Endothelial cell of umbilical vein (primary cell): ENCODE data around the gene TPST1. TPM values are rescaled to one million over a fixed set of nuclear protein-coding genes. Genes with fewer than 3 reads are reported as not detected.

Experiments
- BruUV-seq: library from RNA; stranded (reverse); fragments of 400-500 nt; replicated peaks from 2 replicates; lab custom pipeline; 2021; lab: Mats Ljungman, UMichigan
- CTCF ChIA-PET: fragments of 300-600, 350-600 bp; sonication (Branson Sonifier 250); formaldehyde crosslinking; loops from one replicate; lab custom pipeline; 2021; ENCODE audit warnings: antibody characterized with exemption, inconsistent platforms; lab: Charles Lee
- POLR2A ChIA-PET: fragments of 300-600, 350-600 bp; sonication (Branson Sonifier 250); formaldehyde crosslinking; loops from one replicate; lab custom pipeline; 2021; ENCODE audit warnings: antibody characterized with exemption, inconsistent platforms; lab: Charles Lee
- DNase-seq: peaks from one replicate; pipeline ENCODE4 v3.0.0-alpha.2; 2011; ENCODE audit warnings: low read depth, low spot score
- FAIRE-seq: peaks from 2 replicates; lab custom pipeline; 2011; peaks lifted over from hg19 to GRCh38; lab: Jason Lieb, UNC
- H2AFZ ChIP-seq: 2 replicates; pipeline ENCODE4 v1.6.0; 2012; ENCODE audit warnings: low read depth, low read length, control low read depth, inconsistent platforms
- H3K27ac ChIP-seq: 2 replicates; pipeline ENCODE4 v1.5.1; 2011; ENCODE audit warnings: low read depth, mild to moderate bottlenecking, control low read depth, low read length, moderate library complexity; ENCODE audit not compliant: insufficient read depth
- H3K27me3 ChIP-seq, 2 experiments: 2 replicates each; pipeline versions ENCODE4 v1.6.0 to v1.6.1; 2011; ENCODE audit warnings: low read length in 2 of 2, mixed read lengths in 1 of 2; ENCODE audit not compliant: control insufficient read depth in 2 of 2, insufficient read depth in 2 of 2
- H3K36me3 ChIP-seq, 2 experiments: 2 replicates in 1 of 2; 3 replicates in 1 of 2; pipeline ENCODE4 v1.5.1; 2011; ENCODE audit warnings: low read length in 2 of 2, mild to moderate bottlenecking in 1 of 2, moderate library complexity in 1 of 2; ENCODE audit not compliant: control insufficient read depth in 2 of 2, insufficient read depth in 2 of 2; ENCODE audit errors: extremely low read depth in 1 of 2
- H3K4me1 ChIP-seq: 3 replicates; pipeline ENCODE4 v1.5.1; 2011; ENCODE audit warnings: mild to moderate bottlenecking, low read length; ENCODE audit not compliant: control insufficient read depth, insufficient read depth; ENCODE audit errors: extremely low read depth
- H3K4me2 ChIP-seq: 2 replicates; pipeline ENCODE4 v1.6.1; 2011; ENCODE audit warnings: low read length, control low read depth, mixed read lengths; ENCODE audit not compliant: insufficient read depth
- H3K4me3 ChIP-seq, 3 experiments: fragments of 200-600 bp in 1 of 3; sonication (generic), shearing (Covaris generic) in 1 of 3; replicated peaks in 1 of 3; 2 replicates each; pipeline ENCODE4 v1.5.1; 2011 to 2016; ENCODE audit warnings: control low read depth in 3 of 3, low read length in 3 of 3, mild to moderate bottlenecking in 2 of 3, inconsistent platforms in 1 of 3, low read depth in 1 of 3, moderate library complexity in 1 of 3; ENCODE audit not compliant: insufficient read depth in 1 of 3
- H3K79me2 ChIP-seq: 2 replicates; pipeline ENCODE4 v1.6.0; 2012; ENCODE audit warnings: low read length, inconsistent platforms; ENCODE audit not compliant: control insufficient read depth, insufficient read depth
- H3K9ac ChIP-seq: replicated peaks from 2 replicates; pipeline ENCODE3; 2011; ENCODE audit warnings: low read length, control low read depth; ENCODE audit not compliant: insufficient read depth; ENCODE audit errors: extremely low read depth
- H3K9me1 ChIP-seq: replicated peaks from 3 replicates; pipeline ENCODE4 v1.6.0; 2011; ENCODE audit warnings: mild to moderate bottlenecking, low read length; ENCODE audit not compliant: control insufficient read depth, insufficient read depth; ENCODE audit errors: extremely low read depth
- H3K9me3 ChIP-seq: replicated peaks from 2 replicates; pipeline ENCODE4 v1.5.1; 2012; ENCODE audit warnings: low read length, inconsistent platforms; ENCODE audit not compliant: control insufficient read depth, insufficient read depth
- H4K20me1 ChIP-seq: replicated peaks from 2 replicates; pipeline ENCODE3; 2011; ENCODE audit warnings: mild to moderate bottlenecking, low read length; ENCODE audit not compliant: control insufficient read depth, insufficient read depth; ENCODE audit errors: extremely low read depth
- EZH2 ChIP-seq: IDR thresholded peaks from 2 replicates; pipeline ENCODE4 v1.6.1; 2012; ENCODE audit warnings: borderline replicate concordance, low read depth, mild to moderate bottlenecking, moderate library complexity, low read length, inconsistent platforms; ENCODE audit not compliant: severe bottlenecking
- FOS ChIP-seq: IDR thresholded peaks from 2 replicates; pipeline ENCODE4 v1.6.1; 2011; ENCODE audit warnings: mild to moderate bottlenecking, low read length, moderate library complexity, borderline replicate concordance; ENCODE audit not compliant: insufficient read depth
- GATA2 ChIP-seq: IDR thresholded peaks from 2 replicates; pipeline ENCODE4 v1.7.0; 2011; ENCODE audit warnings: low read depth, mild to moderate bottlenecking, moderate library complexity, mixed read lengths, low read length; ENCODE audit not compliant: insufficient read length, insufficient read depth
- JUN ChIP-seq: IDR thresholded peaks from 2 replicates; pipeline ENCODE4 v1.6.1; 2011; ENCODE audit warnings: borderline replicate concordance, low read depth; ENCODE audit not compliant: insufficient read length, insufficient read depth
- MYC ChIP-seq: IDR thresholded peaks from one replicate; pipeline ENCODE4 v1.6.1; 2011; ENCODE audit warnings: mild to moderate bottlenecking, low read depth, low read length
- POLR2A ChIP-seq: IDR thresholded peaks from 2 replicates; pipeline ENCODE4 v1.6.1; 2012; ENCODE audit warnings: low read depth, mild to moderate bottlenecking, control low read depth, low read length
- POLR2AphosphoS5 ChIP-seq: IDR thresholded peaks from 2 replicates; pipeline ENCODE4 v1.6.1; 2012; ENCODE audit warnings: low read depth, mild to moderate bottlenecking, control low read depth, low read length, moderate library complexity; ENCODE audit not compliant: insufficient read depth
- dilution Hi-C: fragments of 300-500 bp; cut with MboI; formaldehyde crosslinking; loops from one replicate; pipeline ENCODE4 v1.15.0; 2019; ENCODE audit warnings: low sequenced_read_pairs; ENCODE audit not compliant: extremely low pct_ligation_motif_present
- intact Hi-C: fragments of 100-400 bp; cut with micrococcal nuclease; formaldehyde crosslinking; loops from one replicate; pipeline ENCODE4 v1.10.0; 2022
- polyA plus RNA-seq, 4 experiments: library from polyadenylated mRNA; depleted of rRNA in 3 of 4; stranded (reverse) in 3 of 4; unstranded in 1 of 4; fragments of >200 nt; gene quantifications; 2 replicates each; pipeline versions ENCODE4 v1.2.1 to v1.2.3, GENCODE V29; 2011 to 2012; ENCODE audit warnings: missing spikeins in 1 of 4
- total RNA-seq: library from RNA; stranded (reverse); gene quantifications from 2 replicates; pipeline ENCODE4 v1.2.3, GENCODE V29; 2021
- TF ChIP-seq, protein P1 (sequence below), 2 donors: IDR thresholded peaks; 1 replicate in 1 of 2; 2 replicates in 1 of 2; pipeline ENCODE4 v1.5.1; 2011; ENCODE audit warnings: low read length in 2 of 2, mild to moderate bottlenecking in 2 of 2, moderate library complexity in 2 of 2, control low read depth in 1 of 2, inconsistent platforms in 1 of 2, low read depth in 1 of 2; ENCODE audit not compliant: insufficient read depth in 1 of 2; ENCODE audit errors: extremely low read depth in 1 of 2
- TF ChIP-seq, protein P2 (sequence below): IDR thresholded peaks from 2 replicates; pipeline ENCODE4 v1.6.1; 2011; ENCODE audit not compliant: insufficient read depth, insufficient read length

Gene TPST1
- total and polyA plus RNA-seq, 2 donors (not counting 3 experiments of a cell fraction or from before 2014, with no cell fraction given), result 18.7 to 21.0 TPM

DNA sequence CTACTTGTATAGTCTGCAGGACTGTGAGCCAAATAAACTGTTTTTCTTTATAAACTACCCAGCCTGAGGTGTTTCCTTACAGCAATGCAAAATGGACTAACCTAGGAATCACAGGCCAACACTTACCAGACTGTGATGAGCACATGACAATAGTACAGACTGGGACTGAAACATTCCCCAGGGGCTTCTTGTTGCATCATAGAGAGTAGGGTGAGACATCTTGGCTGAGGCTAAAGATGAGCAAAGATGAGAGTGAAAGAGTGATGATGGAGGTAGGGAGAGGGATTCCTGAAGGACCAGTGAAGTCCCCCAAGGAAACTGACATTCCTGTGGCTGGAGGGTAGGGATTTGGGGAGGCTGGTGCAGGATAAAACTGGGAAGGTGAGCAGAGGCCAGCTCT is 194.4 kb downstream of the TPST1 start:
- no peak for FAIRE-seq

More for the DNA sequence above, 194.4 kb downstream of the TPST1 start:
- no peaks in the 10 kb centered on the region for H4K20me1 ChIP-seq
- H3K27me3 ChIP-seq, result no peaks in the 10 kb centered on the region
- H3K36me3 ChIP-seq, result no peaks in the 10 kb centered on the region
- H3K9me3 ChIP-seq, result no peaks in the 10 kb centered on the region
- no peak overlapping the region for H3K4me3 ChIP-seq
- DNase-seq, result no peak
- intact Hi-C loops (no loop called here), dilution Hi-C loops (no loop called here)
- H3K9ac ChIP-seq, result no peak overlapping the region
- H3K4me1 ChIP-seq, result peaks cover 9% of the 10 kb centered on the region
- ChIA-PET POLR2A (no interaction called here), CTCF (no interaction called here)
- TF ChIP-seq MYC, result no peak
- TF ChIP-seq, protein P1, sequence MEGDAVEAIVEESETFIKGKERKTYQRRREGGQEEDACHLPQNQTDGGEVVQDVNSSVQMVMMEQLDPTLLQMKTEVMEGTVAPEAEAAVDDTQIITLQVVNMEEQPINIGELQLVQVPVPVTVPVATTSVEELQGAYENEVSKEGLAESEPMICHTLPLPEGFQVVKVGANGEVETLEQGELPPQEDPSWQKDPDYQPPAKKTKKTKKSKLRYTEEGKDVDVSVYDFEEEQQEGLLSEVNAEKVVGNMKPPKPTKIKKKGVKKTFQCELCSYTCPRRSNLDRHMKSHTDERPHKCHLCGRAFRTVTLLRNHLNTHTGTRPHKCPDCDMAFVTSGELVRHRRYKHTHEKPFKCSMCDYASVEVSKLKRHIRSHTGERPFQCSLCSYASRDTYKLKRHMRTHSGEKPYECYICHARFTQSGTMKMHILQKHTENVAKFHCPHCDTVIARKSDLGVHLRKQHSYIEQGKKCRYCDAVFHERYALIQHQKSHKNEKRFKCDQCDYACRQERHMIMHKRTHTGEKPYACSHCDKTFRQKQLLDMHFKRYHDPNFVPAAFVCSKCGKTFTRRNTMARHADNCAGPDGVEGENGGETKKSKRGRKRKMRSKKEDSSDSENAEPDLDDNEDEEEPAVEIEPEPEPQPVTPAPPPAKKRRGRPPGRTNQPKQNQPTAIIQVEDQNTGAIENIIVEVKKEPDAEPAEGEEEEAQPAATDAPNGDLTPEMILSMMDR (IDR thresholded peaks at IDR 0.05; ENCODE audit: extremely low read depth in 1 of 2, insufficient read depth in 1 of 2, low read depth in 1 of 2, low read length in 2 of 2), result no peak
- TF ChIP-seq GATA2, result no peak
- TF ChIP-seq, protein P2, sequence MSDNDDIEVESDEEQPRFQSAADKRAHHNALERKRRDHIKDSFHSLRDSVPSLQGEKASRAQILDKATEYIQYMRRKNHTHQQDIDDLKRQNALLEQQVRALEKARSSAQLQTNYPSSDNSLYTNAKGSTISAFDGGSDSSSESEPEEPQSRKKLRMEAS, result no peak
- no peak for TF ChIP-seq JUN
- TF ChIP-seq FOS, result no peak
- no peak for TF ChIP-seq POLR2A
- TF ChIP-seq EZH2, result no peak
- TF ChIP-seq POLR2AphosphoS5, result no peak
- H3K9me1 ChIP-seq, result no peaks in the 10 kb centered on the region
- H3K4me2 ChIP-seq, result no peak overlapping the region
- no TSS peak for BruUV-seq
- H3K27ac ChIP-seq, result no peak overlapping the region
- no peaks in the 10 kb centered on the region for H3K79me2 ChIP-seq
- no peak overlapping the region for H2AFZ ChIP-seq
